Measurements from ENCODE around the gene IQSEC2.

DNA sequence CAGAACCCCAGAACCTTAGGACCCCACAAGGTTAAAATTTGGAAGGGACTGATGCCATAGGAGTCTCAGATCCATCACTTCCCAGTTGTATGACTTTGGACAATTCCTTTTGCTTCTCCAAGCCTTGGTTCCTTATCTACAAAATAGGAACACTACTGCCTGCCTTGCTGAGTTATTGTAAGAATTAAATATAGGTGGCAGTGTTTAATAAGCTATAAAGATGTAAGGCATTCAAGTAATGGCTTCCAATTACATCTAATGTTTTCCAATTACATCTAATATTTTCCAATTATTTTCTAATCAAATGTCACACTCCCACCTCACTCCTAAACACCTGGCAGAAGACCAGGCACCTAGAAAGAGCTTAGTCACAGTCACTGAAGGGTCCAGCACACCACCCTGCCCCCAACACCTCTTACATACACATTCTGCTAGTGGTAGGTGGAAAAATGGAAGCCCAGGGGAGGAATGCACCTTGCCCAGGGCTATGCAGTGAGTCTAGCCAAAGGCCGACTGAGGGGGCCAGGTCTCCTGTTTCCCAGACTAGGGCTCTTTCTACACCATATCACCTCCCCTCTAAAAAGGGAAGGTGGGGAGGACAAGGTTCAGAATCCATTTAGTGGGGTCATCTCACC is 31.9 kb downstream of the IQSEC2 start:
- TF ChIP-seq ZNF317 (CRISPR knock-in tag; IDR thresholded peaks at IDR 0.05; ENCODE audit: borderline replicate concordance, low read depth) (no peak), NFYB (CRISPR knock-in tag; conservative IDR thresholded peaks at IDR 0.05; ENCODE audit: low read depth) (no peak), TCF7 (CRISPR knock-in tag; IDR thresholded peaks at IDR 0.05; ENCODE audit: low read depth) (no peak), CREM (CRISPR knock-in tag; IDR thresholded peaks at IDR 0.05) (no peak), TP53 (CRISPR knock-in tag; IDR thresholded peaks at IDR 0.05) (no peak)
- TF ChIP-seq, protein P1, sequence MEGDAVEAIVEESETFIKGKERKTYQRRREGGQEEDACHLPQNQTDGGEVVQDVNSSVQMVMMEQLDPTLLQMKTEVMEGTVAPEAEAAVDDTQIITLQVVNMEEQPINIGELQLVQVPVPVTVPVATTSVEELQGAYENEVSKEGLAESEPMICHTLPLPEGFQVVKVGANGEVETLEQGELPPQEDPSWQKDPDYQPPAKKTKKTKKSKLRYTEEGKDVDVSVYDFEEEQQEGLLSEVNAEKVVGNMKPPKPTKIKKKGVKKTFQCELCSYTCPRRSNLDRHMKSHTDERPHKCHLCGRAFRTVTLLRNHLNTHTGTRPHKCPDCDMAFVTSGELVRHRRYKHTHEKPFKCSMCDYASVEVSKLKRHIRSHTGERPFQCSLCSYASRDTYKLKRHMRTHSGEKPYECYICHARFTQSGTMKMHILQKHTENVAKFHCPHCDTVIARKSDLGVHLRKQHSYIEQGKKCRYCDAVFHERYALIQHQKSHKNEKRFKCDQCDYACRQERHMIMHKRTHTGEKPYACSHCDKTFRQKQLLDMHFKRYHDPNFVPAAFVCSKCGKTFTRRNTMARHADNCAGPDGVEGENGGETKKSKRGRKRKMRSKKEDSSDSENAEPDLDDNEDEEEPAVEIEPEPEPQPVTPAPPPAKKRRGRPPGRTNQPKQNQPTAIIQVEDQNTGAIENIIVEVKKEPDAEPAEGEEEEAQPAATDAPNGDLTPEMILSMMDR (IDR thresholded peaks at IDR 0.05) = no peak
- TF ChIP-seq, protein P2, sequence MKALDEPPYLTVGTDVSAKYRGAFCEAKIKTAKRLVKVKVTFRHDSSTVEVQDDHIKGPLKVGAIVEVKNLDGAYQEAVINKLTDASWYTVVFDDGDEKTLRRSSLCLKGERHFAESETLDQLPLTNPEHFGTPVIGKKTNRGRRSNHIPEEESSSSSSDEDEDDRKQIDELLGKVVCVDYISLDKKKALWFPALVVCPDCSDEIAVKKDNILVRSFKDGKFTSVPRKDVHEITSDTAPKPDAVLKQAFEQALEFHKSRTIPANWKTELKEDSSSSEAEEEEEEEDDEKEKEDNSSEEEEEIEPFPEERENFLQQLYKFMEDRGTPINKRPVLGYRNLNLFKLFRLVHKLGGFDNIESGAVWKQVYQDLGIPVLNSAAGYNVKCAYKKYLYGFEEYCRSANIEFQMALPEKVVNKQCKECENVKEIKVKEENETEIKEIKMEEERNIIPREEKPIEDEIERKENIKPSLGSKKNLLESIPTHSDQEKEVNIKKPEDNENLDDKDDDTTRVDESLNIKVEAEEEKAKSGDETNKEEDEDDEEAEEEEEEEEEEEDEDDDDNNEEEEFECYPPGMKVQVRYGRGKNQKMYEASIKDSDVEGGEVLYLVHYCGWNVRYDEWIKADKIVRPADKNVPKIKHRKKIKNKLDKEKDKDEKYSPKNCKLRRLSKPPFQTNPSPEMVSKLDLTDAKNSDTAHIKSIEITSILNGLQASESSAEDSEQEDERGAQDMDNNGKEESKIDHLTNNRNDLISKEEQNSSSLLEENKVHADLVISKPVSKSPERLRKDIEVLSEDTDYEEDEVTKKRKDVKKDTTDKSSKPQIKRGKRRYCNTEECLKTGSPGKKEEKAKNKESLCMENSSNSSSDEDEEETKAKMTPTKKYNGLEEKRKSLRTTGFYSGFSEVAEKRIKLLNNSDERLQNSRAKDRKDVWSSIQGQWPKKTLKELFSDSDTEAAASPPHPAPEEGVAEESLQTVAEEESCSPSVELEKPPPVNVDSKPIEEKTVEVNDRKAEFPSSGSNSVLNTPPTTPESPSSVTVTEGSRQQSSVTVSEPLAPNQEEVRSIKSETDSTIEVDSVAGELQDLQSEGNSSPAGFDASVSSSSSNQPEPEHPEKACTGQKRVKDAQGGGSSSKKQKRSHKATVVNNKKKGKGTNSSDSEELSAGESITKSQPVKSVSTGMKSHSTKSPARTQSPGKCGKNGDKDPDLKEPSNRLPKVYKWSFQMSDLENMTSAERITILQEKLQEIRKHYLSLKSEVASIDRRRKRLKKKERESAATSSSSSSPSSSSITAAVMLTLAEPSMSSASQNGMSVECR (CRISPR knock-in tag; IDR thresholded peaks at IDR 0.05; ENCODE audit: borderline replicate concordance) = no peak
- TF ChIP-seq, protein P3, sequence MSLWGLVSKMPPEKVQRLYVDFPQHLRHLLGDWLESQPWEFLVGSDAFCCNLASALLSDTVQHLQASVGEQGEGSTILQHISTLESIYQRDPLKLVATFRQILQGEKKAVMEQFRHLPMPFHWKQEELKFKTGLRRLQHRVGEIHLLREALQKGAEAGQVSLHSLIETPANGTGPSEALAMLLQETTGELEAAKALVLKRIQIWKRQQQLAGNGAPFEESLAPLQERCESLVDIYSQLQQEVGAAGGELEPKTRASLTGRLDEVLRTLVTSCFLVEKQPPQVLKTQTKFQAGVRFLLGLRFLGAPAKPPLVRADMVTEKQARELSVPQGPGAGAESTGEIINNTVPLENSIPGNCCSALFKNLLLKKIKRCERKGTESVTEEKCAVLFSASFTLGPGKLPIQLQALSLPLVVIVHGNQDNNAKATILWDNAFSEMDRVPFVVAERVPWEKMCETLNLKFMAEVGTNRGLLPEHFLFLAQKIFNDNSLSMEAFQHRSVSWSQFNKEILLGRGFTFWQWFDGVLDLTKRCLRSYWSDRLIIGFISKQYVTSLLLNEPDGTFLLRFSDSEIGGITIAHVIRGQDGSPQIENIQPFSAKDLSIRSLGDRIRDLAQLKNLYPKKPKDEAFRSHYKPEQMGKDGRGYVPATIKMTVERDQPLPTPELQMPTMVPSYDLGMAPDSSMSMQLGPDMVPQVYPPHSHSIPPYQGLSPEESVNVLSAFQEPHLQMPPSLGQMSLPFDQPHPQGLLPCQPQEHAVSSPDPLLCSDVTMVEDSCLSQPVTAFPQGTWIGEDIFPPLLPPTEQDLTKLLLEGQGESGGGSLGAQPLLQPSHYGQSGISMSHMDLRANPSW (CRISPR knock-in tag; conservative IDR thresholded peaks at IDR 0.05; ENCODE audit: low read depth) = no peak
- TF ChIP-seq, protein P4, sequence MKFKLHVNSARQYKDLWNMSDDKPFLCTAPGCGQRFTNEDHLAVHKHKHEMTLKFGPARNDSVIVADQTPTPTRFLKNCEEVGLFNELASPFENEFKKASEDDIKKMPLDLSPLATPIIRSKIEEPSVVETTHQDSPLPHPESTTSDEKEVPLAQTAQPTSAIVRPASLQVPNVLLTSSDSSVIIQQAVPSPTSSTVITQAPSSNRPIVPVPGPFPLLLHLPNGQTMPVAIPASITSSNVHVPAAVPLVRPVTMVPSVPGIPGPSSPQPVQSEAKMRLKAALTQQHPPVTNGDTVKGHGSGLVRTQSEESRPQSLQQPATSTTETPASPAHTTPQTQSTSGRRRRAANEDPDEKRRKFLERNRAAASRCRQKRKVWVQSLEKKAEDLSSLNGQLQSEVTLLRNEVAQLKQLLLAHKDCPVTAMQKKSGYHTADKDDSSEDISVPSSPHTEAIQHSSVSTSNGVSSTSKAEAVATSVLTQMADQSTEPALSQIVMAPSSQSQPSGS (CRISPR knock-in tag; IDR thresholded peaks at IDR 0.05; ENCODE audit: borderline replicate concordance, low read depth) = no peak
